HepG2 (cell line): ENCODE measurements around the gene DGKD.

Source experiments
- EZH2 ChIP-seq: conservative IDR thresholded peaks from 2 replicates; pipeline ENCODE4 v1.6.1; 2012; ENCODE audit warnings: mild to moderate bottlenecking, low read depth, low read length, moderate library complexity
- FOSL2 ChIP-seq: sonication (generic); formaldehyde crosslinking; IDR thresholded peaks from 2 replicates; pipeline ENCODE4 v1.4.0; 2020; ENCODE audit warnings: missing genetic modification reagents
- FOXA1 ChIP-seq, 2 experiments: fragments of 450-650 bp in 1 of 2; sonication (generic) in 1 of 2; formaldehyde crosslinking in 1 of 2; IDR thresholded peaks; 2 replicates each; pipeline versions ENCODE4 v1.4.0 to v1.6.1; 2016 to 2020; ENCODE audit warnings: missing genetic modification reagents in 1 of 2
- KAT7 ChIP-seq: IDR thresholded peaks from 2 replicates; pipeline ENCODE4 v1.6.1; 2018; ENCODE audit warnings: borderline replicate concordance, missing compliant biosample characterization
- KDM5A ChIP-seq: fragments of 200-600 bp; sonication (generic); IDR thresholded peaks from 2 replicates; pipeline ENCODE4 v1.7.0; 2018; ENCODE audit warnings: antibody characterized with exemption, mild to moderate bottlenecking, low read length, borderline replicate concordance
- MYC ChIP-seq: sonication (generic); formaldehyde crosslinking; IDR thresholded peaks from 2 replicates; pipeline ENCODE4 v1.9.0; 2021; ENCODE audit warnings: missing genetic modification reagents, borderline replicate concordance
- POLR2A ChIP-seq, 2 experiments: IDR thresholded peaks; 2 replicates each; pipeline ENCODE4 v1.6.1; 2011; ENCODE audit warnings: low read depth in 2 of 2, low read length in 2 of 2, mild to moderate bottlenecking in 1 of 2, moderate library complexity in 1 of 2; ENCODE audit not compliant: insufficient read depth in 1 of 2
- ZBTB7A ChIP-seq: sonication (generic); formaldehyde crosslinking; IDR thresholded peaks from 2 replicates; pipeline ENCODE4 v1.8.0; 2022; ENCODE audit warnings: mild to moderate bottlenecking, missing genetic modification reagents
- ZNF235 ChIP-seq: sonication (generic); formaldehyde crosslinking; IDR thresholded peaks from 2 replicates; pipeline ENCODE4 v1.8.1; 2023; ENCODE audit warnings: mild to moderate bottlenecking, missing genetic modification reagents, borderline replicate concordance
- TF ChIP-seq, protein P1 (sequence below), 2 experiments: sonication (generic) in 1 of 2; formaldehyde crosslinking in 1 of 2; IDR thresholded peaks; 2 replicates each; pipeline versions ENCODE4 v1.5.1 to v1.6.1; 2011 to 2020; ENCODE audit warnings: borderline replicate concordance in 1 of 2, low read depth in 1 of 2, low read length in 1 of 2, mild to moderate bottlenecking in 1 of 2, missing genetic modification reagents in 1 of 2, moderate library complexity in 1 of 2
- TF ChIP-seq, protein P2 (sequence below): sonication (generic); formaldehyde crosslinking; IDR thresholded peaks from 2 replicates; pipeline ENCODE4 v1.5.0; 2020; ENCODE audit warnings: mild to moderate bottlenecking, missing genetic modification reagents, moderate library complexity

DNA sequence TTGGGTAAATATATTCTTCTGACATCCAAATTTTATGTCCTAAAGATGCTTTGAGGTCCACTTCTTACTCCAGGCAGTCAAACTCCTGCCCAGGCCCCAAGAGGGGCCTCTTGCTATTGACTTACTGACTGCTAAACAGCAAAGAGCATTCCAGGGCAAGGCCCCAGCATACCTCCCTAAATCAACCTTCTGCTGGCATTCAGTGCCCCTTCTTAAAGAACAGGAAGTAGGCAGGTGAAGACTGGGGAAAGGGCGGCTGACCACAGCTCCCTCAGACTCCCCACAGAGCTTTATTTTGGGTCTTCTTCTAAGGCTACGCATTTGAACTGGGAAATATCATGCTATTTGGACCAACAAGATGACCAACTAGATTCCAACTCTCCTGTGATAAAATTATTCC lies 143.4 kb downstream of the DGKD start:
- TF ChIP-seq ZNF235 (CRISPR knock-in tag) = no peak
- no peak for TF ChIP-seq POLR2A (IDR thresholded peaks at IDR 0.05; ENCODE audit: insufficient read depth in 1 of 2, low read depth in 2 of 2, low read length in 2 of 2)
- TF ChIP-seq FOXA1 (IDR thresholded peaks at IDR 0.05) = no peak
- no peak for TF ChIP-seq FOXA1 (CRISPR knock-in tag; IDR thresholded peaks at IDR 0.05)
- no peak for TF ChIP-seq FOSL2 (CRISPR knock-in tag)
- no peak for TF ChIP-seq MYC
- TF ChIP-seq, protein P1, sequence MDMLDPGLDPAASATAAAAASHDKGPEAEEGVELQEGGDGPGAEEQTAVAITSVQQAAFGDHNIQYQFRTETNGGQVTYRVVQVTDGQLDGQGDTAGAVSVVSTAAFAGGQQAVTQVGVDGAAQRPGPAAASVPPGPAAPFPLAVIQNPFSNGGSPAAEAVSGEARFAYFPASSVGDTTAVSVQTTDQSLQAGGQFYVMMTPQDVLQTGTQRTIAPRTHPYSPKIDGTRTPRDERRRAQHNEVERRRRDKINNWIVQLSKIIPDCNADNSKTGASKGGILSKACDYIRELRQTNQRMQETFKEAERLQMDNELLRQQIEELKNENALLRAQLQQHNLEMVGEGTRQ (IDR thresholded peaks at IDR 0.05; ENCODE audit: low read depth, low read length) = no peak
- TF ChIP-seq, protein P1 (CRISPR knock-in tag; IDR thresholded peaks at IDR 0.05; ENCODE audit: borderline replicate concordance) = no peak
- TF ChIP-seq KAT7 = no peak
- no peak for TF ChIP-seq ZBTB7A (CRISPR knock-in tag)
- TF ChIP-seq, protein P2, sequence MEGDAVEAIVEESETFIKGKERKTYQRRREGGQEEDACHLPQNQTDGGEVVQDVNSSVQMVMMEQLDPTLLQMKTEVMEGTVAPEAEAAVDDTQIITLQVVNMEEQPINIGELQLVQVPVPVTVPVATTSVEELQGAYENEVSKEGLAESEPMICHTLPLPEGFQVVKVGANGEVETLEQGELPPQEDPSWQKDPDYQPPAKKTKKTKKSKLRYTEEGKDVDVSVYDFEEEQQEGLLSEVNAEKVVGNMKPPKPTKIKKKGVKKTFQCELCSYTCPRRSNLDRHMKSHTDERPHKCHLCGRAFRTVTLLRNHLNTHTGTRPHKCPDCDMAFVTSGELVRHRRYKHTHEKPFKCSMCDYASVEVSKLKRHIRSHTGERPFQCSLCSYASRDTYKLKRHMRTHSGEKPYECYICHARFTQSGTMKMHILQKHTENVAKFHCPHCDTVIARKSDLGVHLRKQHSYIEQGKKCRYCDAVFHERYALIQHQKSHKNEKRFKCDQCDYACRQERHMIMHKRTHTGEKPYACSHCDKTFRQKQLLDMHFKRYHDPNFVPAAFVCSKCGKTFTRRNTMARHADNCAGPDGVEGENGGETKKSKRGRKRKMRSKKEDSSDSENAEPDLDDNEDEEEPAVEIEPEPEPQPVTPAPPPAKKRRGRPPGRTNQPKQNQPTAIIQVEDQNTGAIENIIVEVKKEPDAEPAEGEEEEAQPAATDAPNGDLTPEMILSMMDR (CRISPR knock-in tag) = no peak
- TF ChIP-seq EZH2 = no peak
- TF ChIP-seq KDM5A = no peak
